ENCODE results near the gene CAMKK1. TPM values are rescaled to one million over a fixed set of nuclear protein-coding genes. Genes with fewer than 3 reads are reported as not detected.

CAMKK1 gene
- polyA plus RNA-seq, 1 donor (not counting 4 experiments of a cell fraction or from before 2014, with no cell fraction given): 2.5 TPM

DNA sequence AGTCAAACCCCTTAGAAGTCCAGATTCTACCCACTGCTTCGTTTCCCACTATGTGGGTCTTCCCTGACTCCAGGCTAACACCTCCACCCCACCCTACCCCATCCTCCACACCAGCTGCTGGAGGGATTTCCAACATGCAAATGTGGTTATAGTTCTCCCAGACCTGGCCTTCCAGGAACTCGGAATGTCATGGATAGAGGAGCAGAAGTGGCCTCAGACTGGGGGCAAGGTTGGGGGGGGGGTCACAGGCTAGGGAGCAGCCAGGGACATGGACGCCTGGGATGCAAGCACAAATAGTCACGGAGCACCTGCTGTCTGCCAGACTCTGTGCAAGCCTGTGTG is 2.0 kb downstream of the CAMKK1 start:
- Histone ChIP-seq H3K9me1 (ENCODE audit: control insufficient read depth, extremely low read depth, insufficient read depth, low read length) (no peaks in the 10 kb centered on the region), H3K4me2 (ENCODE audit: control insufficient read depth, extremely low read depth, insufficient read depth, low read depth, low read length) (no peak overlapping the region), H4K20me1 (ENCODE audit: control insufficient read depth, extremely low read depth, insufficient read depth, low read length) (no peaks in the 10 kb centered on the region), H3K27ac (ENCODE audit: control insufficient read depth, insufficient read depth, low read length) (no peak overlapping the region), H3K36me3 (ENCODE audit: control insufficient read depth in 2 of 2, extremely low read depth in 1 of 2, insufficient read depth in 2 of 2, low read length in 2 of 2) (no peaks in the 10 kb centered on the region), H3K27me3 (ENCODE audit: control insufficient read depth, extremely low read depth, insufficient read depth, low read length) (no peaks in the 10 kb centered on the region), H3K4me3 (ENCODE audit: control insufficient read depth in 2 of 3, extremely low read depth in 1 of 3, insufficient read depth in 2 of 3, low read depth in 1 of 3, low read length in 3 of 3) (no peak overlapping the region), H3K9ac (ENCODE audit: control insufficient read depth, extremely low read depth, insufficient read depth, low read length) (no peak overlapping the region), H3K4me1 (ENCODE audit: control insufficient read depth, extremely low read depth, insufficient read depth, low read length) (peaks cover 53% of the 10 kb centered on the region), H3K79me2 (ENCODE audit: control insufficient read depth, insufficient read depth, low read length) (no peaks in the 10 kb centered on the region), H2AFZ (ENCODE audit: control insufficient read depth, low read length) (no peak overlapping the region), H3K9me3 (ENCODE audit: control insufficient read depth, low read depth, low read length) (no peaks in the 10 kb centered on the region)
- FAIRE-seq: no peak
- dilution Hi-C loops (cut with MboI; ENCODE audit: extremely low pct_ligation_motif_present, low sequenced_read_pairs): no loop called here
- no peak for TF ChIP-seq EZH2 (IDR thresholded peaks at IDR 0.05; ENCODE audit: low read length)
- no peak for DNase-seq (ENCODE audit: low read depth, low spot score)

DNA sequence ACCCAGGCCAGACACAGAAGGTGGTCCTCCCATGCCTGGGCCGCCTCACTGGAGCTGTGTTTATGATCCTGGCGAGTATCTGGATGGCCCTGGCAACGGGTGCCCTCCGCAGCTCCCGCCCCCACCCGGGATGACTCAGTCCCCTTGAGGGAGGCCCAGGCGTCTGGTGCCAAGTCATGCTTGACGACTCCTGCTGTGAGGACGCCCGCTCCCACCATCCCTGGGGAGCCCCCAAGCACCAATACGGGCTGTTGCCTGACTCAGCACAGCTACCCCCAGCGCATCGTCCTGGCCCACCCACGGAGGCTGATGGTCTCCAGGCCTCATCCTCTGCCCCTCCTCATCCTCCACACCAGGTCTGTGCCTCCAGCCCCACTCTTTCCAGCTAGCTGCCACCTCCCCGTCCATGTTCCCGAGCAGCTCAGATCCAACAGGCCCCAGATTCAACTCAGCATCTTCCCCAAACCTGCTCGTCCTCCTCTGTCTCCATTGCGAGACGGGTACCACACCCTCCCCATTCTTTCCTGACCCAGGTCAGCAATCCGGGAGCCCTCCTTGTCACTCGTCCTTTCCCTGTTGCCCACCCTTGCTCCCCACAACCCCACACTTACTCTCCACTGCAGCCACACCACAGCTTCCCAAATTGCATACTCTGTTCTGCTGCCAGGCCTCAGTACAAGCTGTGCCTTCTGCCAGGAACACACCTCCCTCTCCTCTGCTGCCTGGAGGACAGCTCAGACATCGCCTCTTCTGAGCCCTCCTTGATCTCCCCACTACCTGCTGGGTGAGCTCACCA is 2.6 kb downstream of the CAMKK1 start:
- Histone ChIP-seq H3K4me3 (ENCODE audit: control insufficient read depth in 2 of 3, extremely low read depth in 1 of 3, insufficient read depth in 2 of 3, low read depth in 1 of 3, low read length in 3 of 3) (no peak overlapping the region), H3K4me1 (ENCODE audit: control insufficient read depth, extremely low read depth, insufficient read depth, low read length) (peaks cover 53% of the 10 kb centered on the region), H3K27ac (ENCODE audit: control insufficient read depth, insufficient read depth, low read length) (peak overlapping the region; percentile 75), H3K9ac (ENCODE audit: control insufficient read depth, extremely low read depth, insufficient read depth, low read length) (peak overlapping the region; percentile 64), H3K27me3 (ENCODE audit: control insufficient read depth, extremely low read depth, insufficient read depth, low read length) (no peaks in the 10 kb centered on the region), H3K9me1 (ENCODE audit: control insufficient read depth, extremely low read depth, insufficient read depth, low read length) (no peaks in the 10 kb centered on the region), H3K4me2 (ENCODE audit: control insufficient read depth, extremely low read depth, insufficient read depth, low read depth, low read length) (peak overlapping the region; percentile 49), H3K79me2 (ENCODE audit: control insufficient read depth, insufficient read depth, low read length) (no peaks in the 10 kb centered on the region), H4K20me1 (ENCODE audit: control insufficient read depth, extremely low read depth, insufficient read depth, low read length) (no peaks in the 10 kb centered on the region), H3K36me3 (ENCODE audit: control insufficient read depth in 2 of 2, extremely low read depth in 1 of 2, insufficient read depth in 2 of 2, low read length in 2 of 2) (no peaks in the 10 kb centered on the region), H2AFZ (ENCODE audit: control insufficient read depth, low read length) (peak overlapping the region; percentile 41), H3K9me3 (ENCODE audit: control insufficient read depth, low read depth, low read length) (no peaks in the 10 kb centered on the region)
- dilution Hi-C loops (cut with MboI; ENCODE audit: extremely low pct_ligation_motif_present, low sequenced_read_pairs): no loop called here
- DNase-seq (ENCODE audit: low read depth, low spot score) (peak; percentile 54), FAIRE-seq (peak; percentile 79)
- no peak for TF ChIP-seq EZH2 (IDR thresholded peaks at IDR 0.05; ENCODE audit: low read length)
- TF ChIP-seq, protein P1, sequence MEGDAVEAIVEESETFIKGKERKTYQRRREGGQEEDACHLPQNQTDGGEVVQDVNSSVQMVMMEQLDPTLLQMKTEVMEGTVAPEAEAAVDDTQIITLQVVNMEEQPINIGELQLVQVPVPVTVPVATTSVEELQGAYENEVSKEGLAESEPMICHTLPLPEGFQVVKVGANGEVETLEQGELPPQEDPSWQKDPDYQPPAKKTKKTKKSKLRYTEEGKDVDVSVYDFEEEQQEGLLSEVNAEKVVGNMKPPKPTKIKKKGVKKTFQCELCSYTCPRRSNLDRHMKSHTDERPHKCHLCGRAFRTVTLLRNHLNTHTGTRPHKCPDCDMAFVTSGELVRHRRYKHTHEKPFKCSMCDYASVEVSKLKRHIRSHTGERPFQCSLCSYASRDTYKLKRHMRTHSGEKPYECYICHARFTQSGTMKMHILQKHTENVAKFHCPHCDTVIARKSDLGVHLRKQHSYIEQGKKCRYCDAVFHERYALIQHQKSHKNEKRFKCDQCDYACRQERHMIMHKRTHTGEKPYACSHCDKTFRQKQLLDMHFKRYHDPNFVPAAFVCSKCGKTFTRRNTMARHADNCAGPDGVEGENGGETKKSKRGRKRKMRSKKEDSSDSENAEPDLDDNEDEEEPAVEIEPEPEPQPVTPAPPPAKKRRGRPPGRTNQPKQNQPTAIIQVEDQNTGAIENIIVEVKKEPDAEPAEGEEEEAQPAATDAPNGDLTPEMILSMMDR (optimal IDR thresholded peaks at IDR 0.05 in 1 of 3, IDR thresholded peaks at IDR 0.05 in 1 of 3, conservative IDR thresholded peaks at IDR 0.05 in 1 of 3; ENCODE audit: extremely low read depth in 1 of 3, insufficient read depth in 2 of 3, low read length in 3 of 3): no peak

All from keratinocyte (primary cell).